CD14-positive monocyte (primary cell): ENCODE results near the gene CCDC12. TPM values are rescaled to one million over a fixed set of nuclear protein-coding genes. Genes with fewer than 3 reads are reported as not detected.
A peak's percentile ranks its signal among the peaks of the same experiment; 100 is the strongest.

ENCODE experiments used
- DNase-seq, 3 donors: peaks; one replicate each; pipeline ENCODE4 v3.0.0-alpha.2; 2011 to 2022
- H2AFZ ChIP-seq: 2 replicates; pipeline ENCODE4 v1.6.0; 2012; ENCODE audit warnings: mild to moderate bottlenecking, low read depth, low read length, inconsistent platforms; ENCODE audit not compliant: insufficient read depth, poor library complexity, severe bottlenecking
- H3K27ac ChIP-seq, 2 donors: 1 replicate in 1 of 2; 2 replicates in 1 of 2; pipeline ENCODE4 v1.5.1; 2012 to 2013; ENCODE audit warnings: low read length in 2 of 2, control low read depth in 1 of 2, inconsistent platforms in 1 of 2, low read depth in 1 of 2, mild to moderate bottlenecking in 1 of 2
- H3K27me3 ChIP-seq, 2 donors: one replicate each; pipeline versions ENCODE4 v1.6.0 to v1.6.1; 2011 to 2013; ENCODE audit warnings: low read length in 2 of 2; ENCODE audit not compliant: control insufficient read depth in 2 of 2, insufficient read depth in 2 of 2
- H3K36me3 ChIP-seq, 2 donors: replicated peaks in 1 of 2; 1 replicate in 1 of 2; 2 replicates in 1 of 2; pipeline versions ENCODE4 v1.5.1 to v1.6.1; 2012 to 2013; ENCODE audit warnings: low read length in 2 of 2, control low read depth in 1 of 2, inconsistent platforms in 1 of 2, mild to moderate bottlenecking in 1 of 2; ENCODE audit not compliant: insufficient read depth in 2 of 2, control insufficient read depth in 1 of 2
- H3K4me1 ChIP-seq, 2 donors: 1 replicate in 1 of 2; 2 replicates in 1 of 2; pipeline versions ENCODE4 v1.5.1 to v1.6.1; 2012 to 2013; ENCODE audit warnings: low read length in 2 of 2, control low read depth in 1 of 2, inconsistent platforms in 1 of 2, mild to moderate bottlenecking in 1 of 2, moderate library complexity in 1 of 2; ENCODE audit not compliant: insufficient read depth in 2 of 2, control insufficient read depth in 1 of 2
- H3K4me2 ChIP-seq: replicated peaks from 2 replicates; pipeline ENCODE3; 2012; ENCODE audit warnings: low read length, moderate library complexity, mild to moderate bottlenecking; ENCODE audit not compliant: poor library complexity, severe bottlenecking; ENCODE audit errors: extremely low read depth
- H3K4me3 ChIP-seq, 3 experiments: fragments of 200-600 bp in 1 of 3; sonication (generic) in 1 of 3; replicated peaks in 1 of 3; 1 replicate in 2 of 3; 2 replicates in 1 of 3; pipeline ENCODE4 v1.5.1; 2011 to 2013; ENCODE audit warnings: low read length in 3 of 3, mild to moderate bottlenecking in 3 of 3, control low read depth in 2 of 3, low read depth in 2 of 3, inconsistent platforms in 1 of 3, moderate library complexity in 1 of 3
- H3K79me2 ChIP-seq: 2 replicates; pipeline ENCODE4 v1.6.0; 2012; ENCODE audit warnings: mild to moderate bottlenecking, control low read depth, inconsistent platforms, low read length, moderate library complexity; ENCODE audit not compliant: insufficient read depth
- H3K9ac ChIP-seq: 2 replicates; pipeline ENCODE4 v1.6.0; 2017; ENCODE audit warnings: low read length, mild to moderate bottlenecking; ENCODE audit not compliant: insufficient read depth, poor library complexity, severe bottlenecking
- H3K9me3 ChIP-seq, 2 donors: replicated peaks in 1 of 2; 1 replicate in 1 of 2; 2 replicates in 1 of 2; pipeline versions ENCODE4 v1.5.1 to v1.6.1; 2012 to 2013; ENCODE audit warnings: low read length in 2 of 2, control low read depth in 1 of 2; ENCODE audit not compliant: control insufficient read depth in 1 of 2, insufficient read depth in 1 of 2
- H4K20me1 ChIP-seq: 2 replicates; pipeline ENCODE4 v1.6.0; 2012; ENCODE audit warnings: mild to moderate bottlenecking, low read length, control low read depth, moderate library complexity; ENCODE audit not compliant: insufficient read depth
- H3K27ac Mint-ChIP-seq, 7 donors: one replicate each; pipeline ENCODE4 v1.8.0; 2020; ENCODE audit warnings: mild to moderate bottlenecking in 7 of 7, mixed read lengths in 7 of 7, moderate library complexity in 6 of 7, inconsistent platforms in 2 of 7
- H3K27me3 Mint-ChIP-seq, 3 donors: one replicate each; pipeline ENCODE4 v1.8.0; 2021 to 2022; ENCODE audit warnings: low read depth in 3 of 3, mild to moderate bottlenecking in 3 of 3, mixed read lengths in 3 of 3, moderate library complexity in 3 of 3, inconsistent platforms in 1 of 3
- H3K36me3 Mint-ChIP-seq, 2 donors: one replicate each; pipeline ENCODE4 v1.8.0; 2020; ENCODE audit warnings: mixed read lengths in 2 of 2, inconsistent platforms in 1 of 2, mild to moderate bottlenecking in 1 of 2
- H3K4me1 Mint-ChIP-seq: one replicate; pipeline ENCODE4 v1.8.0; 2020; ENCODE audit warnings: mild to moderate bottlenecking, mixed read lengths
- H3K4me3 Mint-ChIP-seq, 2 donors: one replicate each; pipeline ENCODE4 v1.8.0; 2020; ENCODE audit warnings: mild to moderate bottlenecking in 2 of 2, mixed read lengths in 2 of 2, moderate library complexity in 1 of 2
- H3K9me3 Mint-ChIP-seq, 7 donors: one replicate each; pipeline ENCODE4 v1.8.0; 2020 to 2022; ENCODE audit warnings: mixed read lengths in 7 of 7, mild to moderate bottlenecking in 6 of 7, moderate library complexity in 6 of 7, inconsistent platforms in 2 of 7
- CTCF ChIP-seq: fragments of 200-600 bp; IDR thresholded peaks from one replicate; pipeline ENCODE4 v1.8.0; 2022; ENCODE audit warnings: antibody characterized with exemption, mild to moderate bottlenecking
- WGBS: methylation state at CpG from one replicate; pipeline ENCODE4 v1.1.5; 2013; ENCODE audit warnings: missing lambda C conversion rate; ENCODE audit not compliant: insufficient coverage; 5-methylcytosine and 5-hydroxymethylcytosine counted together
- intact Hi-C, 2 donors: fragments of 100-400 bp; cut with micrococcal nuclease; formaldehyde crosslinking; loops; one replicate each; pipeline versions ENCODE4 v1.15.0 to v1.15.1; 2023
- polyA plus RNA-seq, 3 donors: library from polyadenylated mRNA; depleted of rRNA in 1 of 3; unstranded in 2 of 3; stranded (reverse) in 1 of 3; fragments of 300-500 nt in 2 of 3; fragments of >200 nt in 1 of 3; fragmentation: Illumina TruSeq in 2 of 3; gene quantifications; 1 replicate in 2 of 3; 2 replicates in 1 of 3; pipeline ENCODE4 v1.2.3, GENCODE V29; 2012 to 2021

CCDC12 gene
- polyA plus RNA-seq, 3 donors: 50.1 to 70.7 (median 55.8) TPM

DNA sequence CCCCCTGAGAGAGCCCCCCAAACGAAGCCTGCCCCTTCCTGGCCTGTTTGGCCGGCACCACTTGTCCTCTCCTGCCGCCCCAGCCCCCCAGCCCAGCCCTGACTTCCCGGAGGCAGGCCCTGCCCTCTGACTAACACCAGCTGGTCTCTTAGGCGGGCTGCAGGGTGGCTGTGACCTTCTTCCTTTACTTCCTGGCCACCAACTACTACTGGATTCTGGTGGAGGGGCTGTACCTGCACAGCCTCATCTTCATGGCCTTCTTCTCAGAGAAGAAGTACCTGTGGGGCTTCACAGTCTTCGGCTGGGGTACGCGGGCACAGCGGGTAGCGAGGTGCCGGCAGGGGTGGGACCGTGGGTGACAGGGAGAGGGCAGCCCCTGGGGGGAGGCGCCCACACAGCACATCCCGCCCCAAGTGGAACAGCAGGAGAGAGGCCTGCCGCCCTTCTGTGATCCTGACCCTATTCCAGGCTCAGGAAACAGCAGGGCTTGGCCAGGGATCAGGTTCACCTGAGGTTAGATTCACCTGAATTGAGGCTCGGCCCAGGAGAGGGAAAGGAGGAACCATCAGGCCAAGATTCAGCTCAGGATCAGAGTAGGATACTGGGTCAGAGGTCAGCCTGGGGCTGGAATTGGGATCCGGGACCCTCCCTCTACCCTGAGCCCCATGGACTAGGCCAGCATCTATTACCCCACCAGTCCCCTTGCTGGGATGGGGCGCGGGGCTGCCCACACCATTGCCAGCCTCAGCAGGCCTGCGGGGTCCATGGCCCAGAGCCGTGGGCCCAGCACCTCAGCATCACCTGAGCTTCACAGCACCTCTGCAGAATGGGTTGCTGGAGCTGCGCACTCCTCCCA is 77.2 kb downstream of the CCDC12 start:
- H3K9me3 ChIP-seq: no peaks in the 10 kb centered on the region
- H3K4me2 ChIP-seq: no peak overlapping the region
- no peak overlapping the region for H3K27ac Mint-ChIP-seq
- H4K20me1 ChIP-seq: no peaks in the 10 kb centered on the region
- H3K9me3 Mint-ChIP-seq: peaks cover 0 to 3% (median 0%) of the 10 kb centered on the region in 7 donors
- DNase-seq: no peak
- H2AFZ ChIP-seq: no peak overlapping the region
- H3K4me1 ChIP-seq: peaks cover 9 to 18% of the 10 kb centered on the region in 2 donors
- H3K4me1 Mint-ChIP-seq: peaks cover 25% of the 10 kb centered on the region
- H3K27me3 Mint-ChIP-seq: peaks cover 26 to 49% (median 31%) of the 10 kb centered on the region in 3 donors
- H3K79me2 ChIP-seq: no peaks in the 10 kb centered on the region
- no peak overlapping the region for H3K9ac ChIP-seq
- H3K4me3 Mint-ChIP-seq: peak overlapping the region in 1 of 2 donors; percentile 86
- peaks cover 3 to 19% of the 10 kb centered on the region in 2 donors for H3K27me3 ChIP-seq
- H3K36me3 Mint-ChIP-seq: no peaks in the 10 kb centered on the region
- no peak overlapping the region for H3K4me3 ChIP-seq
- WGBS: 91% methylated on average over 22 of the region's 22 CpGs
- intact Hi-C loops: no loop called here
- H3K27ac ChIP-seq: no peak overlapping the region
- no peaks in the 10 kb centered on the region for H3K36me3 ChIP-seq
- TF ChIP-seq CTCF: no peak

DNA sequence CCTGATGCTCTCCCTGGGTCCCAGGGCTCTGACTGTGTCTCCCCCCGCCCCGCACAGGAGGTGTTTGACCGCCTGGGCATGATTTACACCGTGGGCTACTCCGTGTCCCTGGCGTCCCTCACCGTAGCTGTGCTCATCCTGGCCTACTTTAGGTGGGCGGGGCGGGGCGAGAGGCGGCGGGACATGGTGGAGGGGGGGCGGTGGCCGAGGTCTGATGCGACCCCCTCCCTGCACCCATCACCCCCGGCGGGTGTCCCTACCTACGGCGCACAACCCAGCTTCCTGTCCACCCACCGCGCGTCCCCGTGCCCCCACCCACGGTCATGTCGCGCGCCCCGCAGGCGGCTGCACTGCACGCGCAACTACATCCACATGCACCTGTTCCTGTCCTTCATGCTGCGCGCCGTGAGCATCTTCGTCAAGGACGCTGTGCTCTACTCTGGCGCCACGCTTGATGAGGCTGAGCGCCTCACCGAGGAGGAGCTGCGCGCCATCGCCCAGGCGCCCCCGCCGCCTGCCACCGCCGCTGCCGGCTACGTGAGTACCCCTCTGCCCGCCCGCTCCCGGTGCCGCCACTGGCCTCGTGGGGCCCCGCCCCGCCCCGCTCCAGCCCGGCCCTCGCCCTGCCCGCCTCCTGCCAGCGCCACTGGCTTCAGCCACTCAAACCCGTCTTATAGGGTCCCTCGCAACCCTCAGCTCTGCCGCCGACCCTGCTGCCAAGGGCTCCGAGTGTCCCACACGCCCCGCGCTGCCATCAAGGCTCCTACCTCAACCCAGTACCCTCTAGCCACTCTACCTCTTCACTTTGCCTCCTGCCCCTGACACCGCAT is 78.0 kb downstream of the CCDC12 start:
- peaks cover 4 to 12% of the 10 kb centered on the region in 2 donors for H3K4me1 ChIP-seq
- H4K20me1 ChIP-seq: no peaks in the 10 kb centered on the region
- H3K27me3 Mint-ChIP-seq: peaks cover 26 to 57% (median 31%) of the 10 kb centered on the region in 3 donors
- no peak overlapping the region for H3K9ac ChIP-seq
- peak overlapping the region in 1 of 2 donors; percentile 86 for H3K4me3 Mint-ChIP-seq
- H3K79me2 ChIP-seq: no peaks in the 10 kb centered on the region
- intact Hi-C loops: no loop called here
- H3K4me1 Mint-ChIP-seq: peaks cover 21% of the 10 kb centered on the region
- no peaks in the 10 kb centered on the region for H3K9me3 ChIP-seq
- peaks cover 0 to 3% (median 0%) of the 10 kb centered on the region in 7 donors for H3K9me3 Mint-ChIP-seq
- H3K27ac Mint-ChIP-seq: no peak overlapping the region
- peaks cover 3 to 21% of the 10 kb centered on the region in 2 donors for H3K27me3 ChIP-seq
- peak overlapping the region; percentile 15 for H3K4me2 ChIP-seq
- DNase-seq: no peak
- no peak overlapping the region for H3K4me3 ChIP-seq
- H2AFZ ChIP-seq: no peak overlapping the region
- no peak for TF ChIP-seq CTCF
- no peaks in the 10 kb centered on the region for H3K36me3 ChIP-seq
- 22% methylated on average over 57 of the region's 71 CpGs for WGBS
- no peak overlapping the region for H3K27ac ChIP-seq
- H3K36me3 Mint-ChIP-seq: no peaks in the 10 kb centered on the region
